Aorta (tissue), 5 donors: ENCODE results near the gene TMEM231. TPM values are rescaled to one million over a fixed set of nuclear protein-coding genes. Genes with fewer than 3 reads are reported as not detected.
"Not testable (repeated sequence)": the region's sequence is repeated elsewhere in the genome, so short reads cannot be mapped to it uniquely, and the experiment has no call there.

Experiments
- ATAC-seq: fragments of 200-7000 bp; cut with Tn5 transposase; one replicate; pipeline ENCODE4 v1.9.1; 2022; ENCODE audit warnings: moderate library complexity; ENCODE audit not compliant: low FRiP score
- DNase-seq, 2 donors: peaks; one replicate each; pipeline ENCODE4 v3.0.0-alpha.2; 2020
- H3K27ac ChIP-seq, 2 donors: one replicate each; pipeline ENCODE4 v1.5.1; 2013; ENCODE audit warnings: low read length in 2 of 2, mild to moderate bottlenecking in 2 of 2, moderate library complexity in 2 of 2, control low read depth in 1 of 2, inconsistent platforms in 1 of 2, low read depth in 1 of 2
- H3K27me3 ChIP-seq, 2 donors: one replicate each; pipeline ENCODE4 v1.6.1; 2013; ENCODE audit warnings: control low read depth in 1 of 2, low read length in 1 of 2, mild to moderate bottlenecking in 1 of 2, moderate library complexity in 1 of 2; ENCODE audit not compliant: insufficient read depth in 2 of 2, control insufficient read depth in 1 of 2
- H3K36me3 ChIP-seq, 2 donors: one replicate each; pipeline ENCODE4 v1.6.1; 2013; ENCODE audit warnings: control low read depth in 1 of 2, low read length in 1 of 2, mild to moderate bottlenecking in 1 of 2; ENCODE audit not compliant: insufficient read depth in 2 of 2, control insufficient read depth in 1 of 2
- H3K4me1 ChIP-seq, 2 donors: one replicate each; pipeline ENCODE4 v1.6.1; 2013; ENCODE audit warnings: low read length in 2 of 2, control low read depth in 1 of 2, mild to moderate bottlenecking in 1 of 2, moderate library complexity in 1 of 2; ENCODE audit not compliant: insufficient read depth in 2 of 2, control insufficient read depth in 1 of 2
- H3K4me3 ChIP-seq, 2 donors: one replicate each; pipeline ENCODE4 v1.5.1; 2013; ENCODE audit warnings: low read length in 2 of 2, control low read depth in 1 of 2, mild to moderate bottlenecking in 1 of 2
- H3K9me3 ChIP-seq: one replicate; pipeline ENCODE4 v1.6.1; 2013; ENCODE audit warnings: mild to moderate bottlenecking, low read length; ENCODE audit not compliant: control insufficient read depth
- WGBS, 2 donors: extraction: QIAGEN DNeasy Blood & Tissue Kit; methylation state at CpG; one replicate each; pipeline ENCODE4 v1.1.7; 2013; 5-methylcytosine and 5-hydroxymethylcytosine counted together
- intact Hi-C, 2 donors: fragments of 100-400 bp; cut with DNase I; formaldehyde crosslinking; loops; one replicate each; pipeline versions ENCODE4 v1.14.2 to v1.15.0; 2022
- polyA plus RNA-seq, 2 donors: library from polyadenylated mRNA; stranded (reverse); fragments of 200-250 nt; gene quantifications; one replicate each; pipeline ENCODE4 v1.2.3, GENCODE V29; 2013
- total RNA-seq, 2 donors: library from RNA; stranded (reverse); fragmentation: NEBNext Ultra II Directional; extraction: Animal tissue kit (Norgen Biotek cat#: 25700); gene quantifications; one replicate each; pipeline ENCODE4 v1.2.1, GENCODE V29; 2021
- donor health status: healthy with polysubstance abuse.
- donor health status: Bipolar disorder and iron deficiency.
- donor health status: DM: no; HTN: no; CAD: no.
- donor health status: DM: no; HTN: no; CAD: no.
- donor health status: DM: yes; HTN: yes; CAD: no.

TMEM231 gene
- total and polyA plus RNA-seq, 4 donors = 2.3 to 11.0 (median 8.5) TPM

DNA sequence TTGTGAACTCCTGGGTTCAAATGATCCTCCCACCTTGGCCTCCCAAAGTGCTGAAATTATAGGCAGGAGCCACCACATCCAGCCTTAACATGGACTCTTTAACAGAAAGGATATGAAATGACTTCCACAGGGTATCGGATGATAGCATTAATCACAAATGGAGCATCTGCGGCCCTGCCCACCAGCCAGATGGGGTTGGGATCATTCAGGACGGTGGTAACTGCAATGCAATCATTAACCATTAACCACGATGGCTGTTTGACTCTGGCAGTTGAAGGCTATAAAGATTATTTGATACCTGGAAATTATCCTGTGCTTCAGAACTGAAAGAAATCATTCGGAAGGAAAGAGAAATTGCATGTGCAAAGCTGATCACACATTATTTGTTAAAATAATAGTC is 14.8 kb downstream of the TMEM231 start:
- intact Hi-C loops = no loop called here
- no peak for ATAC-seq

GRCh38 chr16:75538882-75539565 is 17.0 kb downstream of the TMEM231 start:
- H3K4me3 ChIP-seq, H3K27me3 ChIP-seq, H3K36me3 ChIP-seq, H3K4me1 ChIP-seq, H3K9me3 ChIP-seq, intact Hi-C loops: not testable (repeated sequence)
- WGBS, 2 donors = 0 to 6% methylated on average over 2 to 8 of the region's 10 CpGs
- peak overlapping the region in 1 of 2 donors; percentile 28 for H3K27ac ChIP-seq
- DNase-seq = peak in 1 of 2 donors; percentile 44
- peak; percentile 58 for ATAC-seq

More for the DNA sequence above, 14.8 kb downstream of the TMEM231 start:
- DNase-seq = no peak
- Histone ChIP-seq H3K4me1 (no peaks in the 10 kb centered on the region), H3K36me3 (peaks cover 0 to 3% of the 10 kb centered on the region in 2 donors), H3K4me3 (no peak overlapping the region), H3K27me3 (no peaks in the 10 kb centered on the region), H3K9me3 (no peaks in the 10 kb centered on the region), H3K27ac (no peak overlapping the region)
- 94 to 96% methylated on average over 5 of the region's 5 CpGs for WGBS, 2 donors

- no peaks in the 10 kb centered on the region for H3K36me3 ChIP-seq
- H3K4me1 ChIP-seq = no peaks in the 10 kb centered on the region
- no peaks in the 10 kb centered on the region for H3K9me3 ChIP-seq
- no peak overlapping the region for H3K4me3 ChIP-seq
- no peaks in the 10 kb centered on the region for H3K27me3 ChIP-seq
- H3K27ac ChIP-seq = no peak overlapping the region
- no peak for DNase-seq
- intact Hi-C loops = no loop called here
- ATAC-seq = no peak
- 95% methylated on average over 4 of the region's 4 CpGs for WGBS, 2 donors
Observed at GRCh38 chr16:75537776-75538175, 18.3 kb downstream of the TMEM231 start.

DNA sequence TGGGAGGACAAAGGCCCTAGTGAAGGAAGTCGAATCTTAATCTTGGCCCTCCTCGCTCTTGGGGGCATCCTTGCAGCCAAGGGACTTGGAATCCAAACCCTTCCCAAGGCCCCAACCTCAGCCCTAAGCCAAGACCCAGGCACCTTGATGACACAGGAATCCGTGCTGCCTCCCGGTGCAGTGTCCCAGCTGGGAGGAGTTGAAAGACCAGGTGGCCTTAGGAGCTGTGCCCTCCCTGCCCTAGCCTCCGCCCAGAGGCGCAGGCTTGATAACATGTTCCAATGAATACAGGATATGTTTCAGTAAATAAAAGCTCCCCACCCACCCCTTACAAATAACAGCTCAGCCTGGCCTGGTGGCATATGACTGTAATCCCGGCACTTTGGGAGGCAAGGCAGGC is 20.2 kb downstream of the TMEM231 start, which contains the start of gene CHST5:
CHST5 (minus strand) TSS at position 208 of the 400 bp plus-strand sequence. CDS start 5,724 bp downstream, outside the sequence.
- ATAC-seq (no peak), DNase-seq (peak in 1 of 2 donors; percentile 6)
- Histone ChIP-seq H3K27ac (no peak within 1 kb of the TSS), H3K4me3 (no peak within 1 kb of the TSS), H3K4me1 (no peaks in the 10 kb centered on the region), H3K27me3 (no peaks in the 10 kb centered on the region), H3K9me3 (no peaks in the 10 kb centered on the region), H3K36me3 (no peaks in the 10 kb centered on the region)
- intact Hi-C loops = no loop called here
- WGBS, 2 donors = 95 to 97% methylated on average over 7 of the region's 7 CpGs

- Histone ChIP-seq H3K36me3 (no peaks in the 10 kb centered on the region), H3K9me3 (no peaks in the 10 kb centered on the region)
Observed at GRCh38 chr16:75535211-75535843, 20.7 kb downstream of the TMEM231 start.

GRCh38 chr16:75534560-75535205 is 21.4 kb downstream of the TMEM231 start:
- Histone ChIP-seq H3K9me3 (no peaks in the 10 kb centered on the region), H3K4me1 (no peaks in the 10 kb centered on the region), H3K27me3 (no peaks in the 10 kb centered on the region), H3K36me3 (no peaks in the 10 kb centered on the region), H3K27ac (no peak overlapping the region), H3K4me3 (no peak overlapping the region)
- DNase-seq (peak in 1 of 2 donors; percentile 43), ATAC-seq (no peak)
- intact Hi-C loops = no loop called here
- 74 to 75% methylated on average over 19 of the region's 19 CpGs for WGBS, 2 donors

More at GRCh38 chr16:75535211-75535843, 20.7 kb downstream of the TMEM231 start:
- ATAC-seq (peak; percentile 56), DNase-seq (peak in 1 of 2 donors; percentile 19)
- Histone ChIP-seq H3K27ac (no peak overlapping the region), H3K4me3 (no peak overlapping the region), H3K4me1 (no peaks in the 10 kb centered on the region), H3K27me3 (no peaks in the 10 kb centered on the region)
- 54 to 55% methylated on average over 34 of the region's 34 CpGs for WGBS, 2 donors
- intact Hi-C loops = no loop called here

DNA sequence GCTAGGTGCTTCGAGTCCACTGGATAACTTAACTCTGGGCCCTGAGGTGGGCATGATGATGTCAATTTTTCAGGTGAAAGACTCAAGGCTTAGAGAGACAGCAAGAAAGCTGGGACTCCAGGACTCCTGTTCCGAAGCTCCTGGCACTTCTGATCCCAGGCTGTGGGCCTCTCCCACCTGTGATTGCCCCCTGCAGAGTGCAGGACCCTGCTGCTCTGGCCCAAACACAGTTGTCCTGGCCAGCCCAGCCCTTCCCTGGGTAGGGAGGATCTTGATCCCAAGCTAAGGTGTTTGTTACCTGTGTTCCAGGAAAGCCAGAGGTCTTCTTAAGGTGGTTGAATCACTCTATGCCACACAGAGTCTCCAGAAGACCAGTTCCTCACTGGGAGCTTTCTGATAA is 23.3 kb downstream of the TMEM231 start:
- H3K9me3 ChIP-seq = no peaks in the 10 kb centered on the region
- 90 to 93% methylated on average over 2 of the region's 2 CpGs for WGBS, 2 donors
- H3K4me3 ChIP-seq = no peak overlapping the region
- H3K27ac ChIP-seq = no peak overlapping the region
- no peaks in the 10 kb centered on the region for H3K27me3 ChIP-seq
- ATAC-seq (no peak), DNase-seq (peak; percentile 7 to 38)
- intact Hi-C loops = no loop called here
- no peaks in the 10 kb centered on the region for H3K36me3 ChIP-seq
- H3K4me1 ChIP-seq = no peaks in the 10 kb centered on the region

- ATAC-seq (no peak), DNase-seq (peak; percentile 15 to 66)
- no peaks in the 10 kb centered on the region for H3K36me3 ChIP-seq
- no peaks in the 10 kb centered on the region for H3K27me3 ChIP-seq
- intact Hi-C loops = no loop called here
- no peak overlapping the region for H3K4me3 ChIP-seq
- no peaks in the 10 kb centered on the region for H3K9me3 ChIP-seq
- no peaks in the 10 kb centered on the region for H3K4me1 ChIP-seq
- 89 to 94% methylated on average over 8 of the region's 8 CpGs for WGBS, 2 donors
- no peak overlapping the region for H3K27ac ChIP-seq
Observed at GRCh38 chr16:75532142-75532765, 23.8 kb downstream of the TMEM231 start.
